DOHH2 (cell line): ENCODE results near the gene TXNRD2.

Source experiments
- H3F3A ChIP-seq: fragments of 200-600 bp; sonication (generic), shearing (Covaris generic); 2 replicates; pipeline ENCODE4 v1.6.0; 2016; ENCODE audit warnings: antibody characterized with exemption, mild to moderate bottlenecking; ENCODE audit not compliant: control insufficient read depth, insufficient read depth
- H3K27ac ChIP-seq: fragments of 200-600 bp; sonication (generic); 2 replicates; pipeline ENCODE4 v1.5.1; 2014; ENCODE audit warnings: low read depth, mild to moderate bottlenecking, low read length, moderate library complexity
- H3K27me3 ChIP-seq: fragments of 200-600 bp; sonication (generic); 2 replicates; pipeline ENCODE4 v1.6.1; 2014; ENCODE audit warnings: mild to moderate bottlenecking, low read length, mixed read lengths; ENCODE audit not compliant: control insufficient read depth
- H3K36me3 ChIP-seq: fragments of 200-600 bp; sonication (generic); 2 replicates; pipeline ENCODE4 v1.6.1; 2014; ENCODE audit warnings: mild to moderate bottlenecking, low read length, moderate library complexity, mixed read lengths; ENCODE audit not compliant: control insufficient read depth
- H3K4me1 ChIP-seq: fragments of 200-600 bp; sonication (generic); 2 replicates; pipeline ENCODE4 v1.6.1; 2014; ENCODE audit warnings: mild to moderate bottlenecking, low read length, mixed read lengths; ENCODE audit not compliant: control insufficient read depth
- H3K4me2 ChIP-seq: fragments of 200-600 bp; sonication (generic); 2 replicates; pipeline ENCODE4 v1.6.0; 2014; ENCODE audit warnings: mild to moderate bottlenecking, low read length, moderate library complexity
- H3K4me3 ChIP-seq: fragments of 200-600 bp; sonication (generic); 2 replicates; pipeline ENCODE4 v1.5.1; 2014; ENCODE audit warnings: mild to moderate bottlenecking, low read length, mixed read lengths
- H3K79me2 ChIP-seq: fragments of 200-600 bp; sonication (generic); 2 replicates; pipeline ENCODE4 v1.6.1; 2014; ENCODE audit warnings: mild to moderate bottlenecking, low read length, mixed read lengths; ENCODE audit not compliant: control insufficient read depth
- H3K9me2 ChIP-seq: fragments of 200-600 bp; sonication (generic); replicated peaks from 2 replicates; pipeline ENCODE4 v1.6.1; 2014; ENCODE audit warnings: mild to moderate bottlenecking, low read length, mixed read lengths; ENCODE audit not compliant: control insufficient read depth
- H3K9me3 ChIP-seq: fragments of 200-600 bp; sonication (generic); 2 replicates; pipeline ENCODE4 v1.6.1; 2014; ENCODE audit warnings: antibody characterized with exemption, low read length, mixed read lengths; ENCODE audit not compliant: control insufficient read depth, insufficient read depth
- H4K20me1 ChIP-seq: fragments of 200-600 bp; sonication (generic); 2 replicates; pipeline ENCODE4 v1.6.0; 2014; ENCODE audit warnings: low read depth, mild to moderate bottlenecking, antibody characterized with exemption, low read length, moderate library complexity; ENCODE audit not compliant: control insufficient read depth, insufficient read depth
- CTCF ChIP-seq: fragments of 200-600 bp; sonication (generic); IDR thresholded peaks from one replicate; pipeline ENCODE4 v1.5.1; 2014; ENCODE audit warnings: antibody characterized with exemption, mild to moderate bottlenecking, low read depth, low read length; ENCODE audit not compliant: poor library complexity, severe bottlenecking
- EZH2phosphoT487 ChIP-seq: fragments of 200-600 bp; sonication (generic); IDR thresholded peaks from 2 replicates; pipeline ENCODE4 v1.6.1; 2017; ENCODE audit warnings: borderline replicate concordance, mild to moderate bottlenecking, antibody characterized with exemption, low read length, moderate library complexity, mixed read lengths

Gene TXNRD2

GRCh38 chr22:19930551-19931486, 10.8 kb downstream of the TXNRD2 start:
- Histone ChIP-seq H3K79me2 (no peaks in the 10 kb centered on the region), H3K36me3 (no peaks in the 10 kb centered on the region), H3K9me3 (no peaks in the 10 kb centered on the region), H3K9me2 (no peaks in the 10 kb centered on the region), H3K27me3 (no peaks in the 10 kb centered on the region), H3K4me3 (no peak overlapping the region), H3K4me2 (no peak overlapping the region), H3K4me1 (no peaks in the 10 kb centered on the region), H3K27ac (no peak overlapping the region), H3F3A (no peaks in the 10 kb centered on the region), H4K20me1 (no peaks in the 10 kb centered on the region)
- TF ChIP-seq EZH2phosphoT487 (no peak), CTCF (no peak)

- Histone ChIP-seq H3K27ac (no peak overlapping the region), H4K20me1 (no peaks in the 10 kb centered on the region), H3K27me3 (no peaks in the 10 kb centered on the region), H3K36me3 (no peaks in the 10 kb centered on the region), H3K4me2 (no peak overlapping the region), H3K9me3 (no peaks in the 10 kb centered on the region), H3K4me1 (no peaks in the 10 kb centered on the region), H3K79me2 (no peaks in the 10 kb centered on the region), H3K9me2 (no peaks in the 10 kb centered on the region), H3F3A (no peaks in the 10 kb centered on the region), H3K4me3 (no peak overlapping the region)
- TF ChIP-seq CTCF, result no peak
- no peak for TF ChIP-seq EZH2phosphoT487
Measured at GRCh38 chr22:19929586-19930550, 11.8 kb downstream of the TXNRD2 start.

- Histone ChIP-seq H3K36me3 (no peaks in the 10 kb centered on the region), H3K27me3 (no peaks in the 10 kb centered on the region), H3F3A (no peaks in the 10 kb centered on the region), H3K4me3 (no peak overlapping the region), H3K9me2 (no peaks in the 10 kb centered on the region), H3K79me2 (no peaks in the 10 kb centered on the region), H3K27ac (no peak overlapping the region), H4K20me1 (no peaks in the 10 kb centered on the region), H3K4me1 (no peaks in the 10 kb centered on the region), H3K9me3 (no peaks in the 10 kb centered on the region), H3K4me2 (no peak overlapping the region)
- TF ChIP-seq EZH2phosphoT487 (no peak), CTCF (no peak)
Measured at GRCh38 chr22:19928207-19928606, 13.4 kb downstream of the TXNRD2 start.
